ENCODE results near the gene HSF2BP. TPM values are rescaled to one million over a fixed set of nuclear protein-coding genes. Genes with fewer than 3 reads are reported as not detected.
"Not testable (repeated sequence)": the region's sequence is repeated elsewhere in the genome, so short reads cannot be mapped to it uniquely, and the experiment has no call there.

Gene HSF2BP
- total RNA-seq, 2 experiments from 2014 or later, result 1.5 TPM

- intact Hi-C loops (cut with micrococcal nuclease), result no loop called here
Measured at GRCh38 chr21:43596616-43597015, 62.7 kb downstream of the HSF2BP start.

GRCh38 chr21:43595769-43596168 lies 63.5 kb downstream of the HSF2BP start:
- CTCF ChIA-PET, result interaction anchor here (1.3 kb wide), 1 partner anchor 16 kb away, joined by 3 read pairs; no protein-coding TSS in a partner anchor

More at GRCh38 chr21:43596616-43597015, 62.7 kb downstream of the HSF2BP start:
- peaks cover 4% of the 10 kb centered on the region for H3K4me1 Mint-ChIP-seq (ENCODE audit: low read depth)
- H3K9me3 Mint-ChIP-seq, result no peaks in the 10 kb centered on the region
- POLR2A ChIA-PET, result no interaction called here
- ATAC-seq (no peak), DNase-seq (no peak)
- no peak overlapping the region for H3K4me3 Mint-ChIP-seq
- H3K27me3 Mint-ChIP-seq, result no peaks in the 10 kb centered on the region
- H3K27ac Mint-ChIP-seq, result no peak overlapping the region
- CTCF ChIA-PET, result interaction anchor here (1.3 to 1.6 kb wide), 3 partner anchors 10 to 49 kb away, joined by 3 to 4 read pairs (median 3); no protein-coding TSS in a partner anchor
- H3K36me3 Mint-ChIP-seq (ENCODE audit: low read depth), result no peaks in the 10 kb centered on the region
- TF ChIP-seq CTCF (IDR thresholded peaks at IDR 0.05), result no peak

GRCh38 chr21:43593078-43593477 lies 66.2 kb downstream of the HSF2BP start:
- Mint-ChIP-seq H3K4me3 (no peak overlapping the region), H3K36me3 (ENCODE audit: low read depth) (no peaks in the 10 kb centered on the region), H3K27me3 (no peaks in the 10 kb centered on the region), H3K4me1 (ENCODE audit: low read depth) (no peaks in the 10 kb centered on the region), H3K27ac (no peak overlapping the region), H3K9me3 (no peaks in the 10 kb centered on the region)
- ChIA-PET CTCF (no interaction called here), POLR2A (interaction anchor here (0.7 kb wide), 1 partner anchor 9 kb away, joined by 3 read pairs; no protein-coding TSS in a partner anchor)
- ATAC-seq (no peak), DNase-seq (no peak)
- no peak for TF ChIP-seq CTCF (IDR thresholded peaks at IDR 0.05)
- intact Hi-C loops (cut with micrococcal nuclease), result no loop called here

More at GRCh38 chr21:43595769-43596168, 63.5 kb downstream of the HSF2BP start:
- H3K36me3 Mint-ChIP-seq (ENCODE audit: low read depth); H3K9me3 Mint-ChIP-seq; H3K27ac Mint-ChIP-seq; ATAC-seq; intact Hi-C loops (cut with micrococcal nuclease); DNase-seq; H3K4me1 Mint-ChIP-seq (ENCODE audit: low read depth); H3K4me3 Mint-ChIP-seq; H3K27me3 Mint-ChIP-seq; POLR2A ChIA-PET: not testable (repeated sequence)

- Mint-ChIP-seq H3K4me1 (ENCODE audit: low read depth) (no peaks in the 10 kb centered on the region), H3K27ac (no peak overlapping the region), H3K4me3 (no peak overlapping the region), H3K27me3 (no peaks in the 10 kb centered on the region), H3K9me3 (no peaks in the 10 kb centered on the region), H3K36me3 (ENCODE audit: low read depth) (no peaks in the 10 kb centered on the region)
- ChIA-PET CTCF (no interaction called here), POLR2A (no interaction called here)
- DNase-seq, result no peak
- intact Hi-C loops (cut with micrococcal nuclease), result no loop called here
- ATAC-seq, result no peak
- TF ChIP-seq CTCF (IDR thresholded peaks at IDR 0.05), result no peak
Measured at GRCh38 chr21:43591571-43591970, 67.7 kb downstream of the HSF2BP start.

GRCh38 chr21:43590194-43590593 lies 69.1 kb downstream of the HSF2BP start:
- ChIA-PET POLR2A (no interaction called here), CTCF (no interaction called here)
- Mint-ChIP-seq H3K36me3 (ENCODE audit: low read depth) (no peaks in the 10 kb centered on the region), H3K9me3 (no peaks in the 10 kb centered on the region), H3K27ac (no peak overlapping the region), H3K4me1 (ENCODE audit: low read depth) (peaks cover 4% of the 10 kb centered on the region), H3K4me3 (no peak overlapping the region), H3K27me3 (no peaks in the 10 kb centered on the region)
- DNase-seq, result no peak
- TF ChIP-seq CTCF (IDR thresholded peaks at IDR 0.05), result no peak
- intact Hi-C loops (cut with micrococcal nuclease), result no loop called here
- no peak for ATAC-seq

GRCh38 chr21:43588957-43589356 lies 70.3 kb downstream of the HSF2BP start:
- no peaks in the 10 kb centered on the region for H3K9me3 Mint-ChIP-seq
- H3K4me1 Mint-ChIP-seq (ENCODE audit: low read depth), result peaks cover 4% of the 10 kb centered on the region
- no peak overlapping the region for H3K4me3 Mint-ChIP-seq
- no peaks in the 10 kb centered on the region for H3K36me3 Mint-ChIP-seq (ENCODE audit: low read depth)
- ChIA-PET CTCF (no interaction called here), POLR2A (interaction anchor here (0.7 kb wide), 1 partner anchor 269 kb away, joined by 3 read pairs; no protein-coding TSS in a partner anchor)
- H3K27ac Mint-ChIP-seq, result no peak overlapping the region
- TF ChIP-seq CTCF (IDR thresholded peaks at IDR 0.05), result no peak
- ATAC-seq, result no peak
- no peak for DNase-seq
- intact Hi-C loops (cut with micrococcal nuclease), result no loop called here
- H3K27me3 Mint-ChIP-seq, result no peaks in the 10 kb centered on the region

Measured in activated CD8-positive, alpha-beta T cell treated with anti-CD3 and anti-CD28 coated beads for 36 hours (primary cell).